ENCODE measurements around the gene DHH.
"Not testable (repeated sequence)": the region's sequence is repeated elsewhere in the genome, so short reads cannot be mapped to it uniquely, and the experiment has no call there.

Gene DHH

DNA sequence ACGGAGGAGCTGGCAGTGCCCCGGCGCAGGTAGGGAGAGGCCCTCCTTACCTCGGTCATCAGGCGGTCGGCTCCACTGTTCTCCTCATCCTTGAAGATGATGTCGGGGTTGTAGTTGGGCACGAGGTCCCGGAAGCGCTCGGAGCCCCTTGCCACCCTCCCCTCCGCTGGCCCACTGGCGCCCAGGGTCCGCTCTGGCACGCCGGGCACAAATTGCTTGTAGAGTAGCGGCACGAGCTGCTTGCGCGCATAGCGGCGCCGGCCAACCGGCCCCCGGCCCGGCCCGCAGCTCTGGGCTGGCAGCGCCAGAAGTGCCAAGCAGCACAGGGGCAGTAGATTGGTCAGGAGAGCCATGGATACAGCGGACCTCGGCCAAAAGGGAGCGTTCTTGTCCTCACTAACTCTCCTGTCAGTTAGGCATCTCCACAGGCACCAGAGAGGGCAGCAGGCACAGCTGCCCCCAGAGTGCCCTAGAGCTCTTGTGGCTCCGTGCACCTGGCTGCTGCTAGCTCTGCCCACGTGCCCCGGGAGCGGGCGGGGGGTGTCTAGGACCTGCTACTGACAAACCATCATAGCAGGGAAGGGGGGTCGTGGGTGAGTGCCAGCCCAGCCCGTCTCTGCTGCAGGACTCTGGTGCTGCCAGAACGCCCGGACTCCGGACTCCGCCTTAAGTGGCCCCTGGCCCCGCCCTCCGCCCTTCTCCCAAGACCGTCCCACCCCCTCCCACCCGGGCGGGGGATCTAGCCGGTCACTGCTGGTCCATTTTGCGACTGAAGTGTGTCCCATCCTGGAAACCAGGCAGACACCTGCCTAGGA, at the start of gene DHH:
DHH (minus strand) TSS at position 642 of the 815 bp plus-strand sequence; CDS start at position 353, 289 bp downstream.
- TF ChIP-seq Cebpa-rat (IDR thresholded peaks at IDR 0.05) = no peak
- Histone ChIP-seq H4K20me1 (peaks cover 95% of the 10 kb centered on the region), H3K27me3 (peaks cover 81% of the 10 kb centered on the region), H3K27ac (no peak within 1 kb of the TSS), H3K4me1 (peaks cover 47% of the 10 kb centered on the region), H3K4me3 (0 out of 2 replicates have a peak within 1 kb of the TSS, but pooled peaks have one; percentile 14), H3K9ac (no peak within 1 kb of the TSS), H3K36me3 (peaks cover 44% of the 10 kb centered on the region), H3K9me3 (no peaks in the 10 kb centered on the region), H3K4me2 (peak within 1 kb of the TSS; percentile 37)

DNA sequence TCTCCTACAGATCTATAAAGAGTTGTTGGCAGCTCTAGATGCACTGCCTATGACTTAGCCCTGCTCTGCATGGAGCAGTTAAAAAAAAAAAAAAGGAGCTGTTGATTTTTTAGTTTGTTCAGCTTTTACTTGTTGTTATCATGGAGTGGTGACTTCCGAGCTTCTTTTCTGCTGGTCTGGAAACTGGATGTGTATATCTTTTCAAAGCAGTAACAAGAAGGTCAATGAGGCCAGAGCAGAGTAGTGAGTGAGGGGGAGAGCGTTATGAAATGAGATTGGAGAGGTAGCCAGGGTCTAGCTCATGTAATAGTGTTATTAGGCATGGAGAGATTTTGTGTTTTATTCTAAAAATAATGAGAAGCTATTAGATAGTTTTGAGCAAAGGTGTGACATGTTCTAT, 49.8 kb upstream of the DHH start:
- Histone ChIP-seq H3K9me3 (no peaks in the 10 kb centered on the region), H3K36me3 (no peaks in the 10 kb centered on the region; the same call in 1 of the 2 replicates), H3K4me1 (no peaks in the 10 kb centered on the region), H3K4me3 (no peak overlapping the region), H4K20me1 (no peaks in the 10 kb centered on the region), H3K27me3 (no peaks in the 10 kb centered on the region), H3K9ac (no peak overlapping the region), H3K27ac (no peak overlapping the region), H3K4me2 (no peak overlapping the region)
- TF ChIP-seq Cebpa-rat (IDR thresholded peaks at IDR 0.05) = no peak

DNA sequence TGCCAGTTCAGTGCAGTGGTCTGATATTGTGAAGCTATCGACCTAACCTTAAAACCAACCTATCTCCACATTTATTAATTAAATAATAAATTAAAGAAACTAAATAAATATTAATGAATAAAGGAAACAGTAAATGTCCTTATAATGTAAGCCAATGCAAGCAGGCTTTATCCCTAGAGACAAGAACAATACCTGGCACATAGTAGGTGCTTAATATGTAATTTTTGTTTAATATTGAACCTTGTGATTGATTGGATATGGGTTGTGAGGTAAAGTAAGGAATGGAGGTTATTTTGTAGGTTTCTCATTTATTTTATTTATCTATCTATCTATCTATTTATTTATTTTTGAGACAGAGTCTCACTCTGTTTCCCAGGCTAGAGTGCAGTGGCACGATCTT, 44.4 kb upstream of the DHH start:
- no peaks in the 10 kb centered on the region for H4K20me1 ChIP-seq
- H3K36me3 ChIP-seq = no peaks in the 10 kb centered on the region; the same call in 1 of the 2 replicates
- H3K4me2 ChIP-seq = no peak overlapping the region
- no peak overlapping the region for H3K27ac ChIP-seq
- TF ChIP-seq Cebpa-rat (IDR thresholded peaks at IDR 0.05) = no peak
- H3K27me3 ChIP-seq = no peaks in the 10 kb centered on the region
- no peak overlapping the region for H3K9ac ChIP-seq
- H3K9me3 ChIP-seq = no peaks in the 10 kb centered on the region
- no peak overlapping the region for H3K4me3 ChIP-seq
- peaks cover 8% of the 10 kb centered on the region for H3K4me1 ChIP-seq

DNA sequence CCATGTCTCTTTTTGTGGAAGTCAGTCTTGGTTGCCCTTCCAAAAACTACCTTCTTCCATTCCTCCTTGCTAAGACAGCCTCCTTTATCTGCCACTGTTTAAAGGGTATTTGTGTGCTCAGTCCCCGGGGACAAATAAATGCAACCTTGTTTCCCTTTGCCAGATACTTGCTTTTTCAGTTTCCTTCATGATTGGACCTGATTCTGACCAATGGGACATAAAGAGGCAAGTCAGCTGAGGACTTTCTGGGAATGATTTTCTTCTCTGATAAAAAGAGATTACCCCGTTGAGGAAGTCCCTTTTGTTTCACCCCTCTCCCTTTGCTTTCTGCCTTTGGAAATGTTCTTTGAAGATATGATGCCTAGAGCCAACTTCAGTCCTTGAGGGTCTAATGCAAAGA, 44.0 kb upstream of the DHH start:
- Histone ChIP-seq H3K4me3 (no peak overlapping the region), H4K20me1 (no peaks in the 10 kb centered on the region), H3K4me1 (peaks cover 12% of the 10 kb centered on the region), H3K27me3 (no peaks in the 10 kb centered on the region), H3K9ac (no peak overlapping the region), H3K36me3 (no peaks in the 10 kb centered on the region; the same call in 1 of the 2 replicates), H3K4me2 (peak overlapping the region; percentile 23; the same call in 1 of the 2 replicates), H3K9me3 (no peaks in the 10 kb centered on the region), H3K27ac (no peak overlapping the region)
- TF ChIP-seq Cebpa-rat (IDR thresholded peaks at IDR 0.05) = no peak

DNA sequence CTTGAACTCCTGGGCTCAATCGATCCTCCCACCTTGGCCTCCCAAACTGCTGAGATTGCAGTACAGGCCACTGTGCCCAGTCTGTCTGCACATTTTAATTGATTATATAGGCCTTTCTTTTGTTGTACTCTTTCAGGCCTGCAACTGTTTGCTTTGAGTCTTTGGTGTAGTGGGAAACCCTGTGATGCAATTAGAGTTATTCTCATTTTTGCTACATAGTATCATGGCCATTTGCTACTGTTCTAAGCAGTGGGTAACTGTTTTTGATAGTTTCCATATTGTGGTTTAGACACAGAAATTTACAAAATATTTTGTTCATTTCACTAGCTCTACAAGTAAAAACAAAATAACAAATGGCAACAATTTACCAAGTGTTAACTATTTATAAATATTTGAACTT, 42.9 kb upstream of the DHH start:
- no peak overlapping the region for H3K4me3 ChIP-seq
- no peak overlapping the region for H3K9ac ChIP-seq
- H3K9me3 ChIP-seq = no peaks in the 10 kb centered on the region
- H3K4me1 ChIP-seq = peaks cover 23% of the 10 kb centered on the region
- H3K4me2 ChIP-seq = no peak overlapping the region
- TF ChIP-seq Cebpa-rat (IDR thresholded peaks at IDR 0.05) = no peak
- H3K27ac ChIP-seq = no peak overlapping the region
- no peaks in the 10 kb centered on the region; the same call in 1 of the 2 replicates for H3K36me3 ChIP-seq
- H4K20me1 ChIP-seq = no peaks in the 10 kb centered on the region
- H3K27me3 ChIP-seq = no peaks in the 10 kb centered on the region

DNA sequence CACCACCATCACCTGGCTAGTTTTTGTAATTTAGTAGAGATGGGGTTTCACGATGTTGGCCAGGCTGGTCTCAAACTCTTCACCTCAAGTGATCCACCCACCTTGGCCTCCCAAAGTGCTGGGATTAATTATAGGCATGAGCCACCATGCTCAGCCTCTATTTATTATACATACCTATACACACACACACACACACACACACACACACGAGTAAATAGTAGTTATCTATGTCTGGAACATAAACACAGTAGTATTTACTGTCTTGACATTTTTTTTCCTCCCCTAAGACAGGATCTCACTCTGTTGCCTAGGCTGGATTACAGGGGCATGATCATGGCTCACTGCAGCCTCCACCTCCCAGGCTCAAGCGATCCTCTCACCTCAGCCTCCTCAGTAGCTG, 42.4 kb upstream of the DHH start:
- H3K4me2 ChIP-seq, H4K20me1 ChIP-seq, H3K27ac ChIP-seq, H3K36me3 ChIP-seq, H3K4me3 ChIP-seq, H3K9me3 ChIP-seq, H3K9ac ChIP-seq, H3K27me3 ChIP-seq: not testable (repeated sequence)
- H3K4me1 ChIP-seq = peaks cover 28% of the 10 kb centered on the region

DNA sequence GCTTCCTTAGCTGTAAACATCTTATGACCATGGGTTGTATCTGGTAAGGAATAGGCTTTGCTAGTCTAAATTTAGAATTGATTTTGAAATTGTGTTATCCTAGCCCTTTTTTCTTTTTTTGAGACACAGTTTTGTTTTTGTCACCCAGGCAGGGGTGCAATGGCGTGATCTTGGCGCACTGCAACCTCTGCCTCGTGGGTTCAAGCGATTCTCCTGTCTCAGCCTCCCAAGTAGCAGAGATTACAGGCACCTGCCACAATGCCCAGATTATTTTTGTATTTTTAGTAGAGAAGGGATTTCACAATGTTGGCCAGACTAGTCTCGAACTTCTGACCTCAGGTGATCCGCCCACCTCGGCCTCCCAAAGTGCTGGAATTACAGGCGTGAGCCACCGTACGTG, 39.0 kb upstream of the DHH start:
- peak overlapping the region; percentile 96; the same call in 1 of the 2 replicates for H3K4me3 ChIP-seq
- peak overlapping the region; percentile 99; the same call in 1 of the 2 replicates for H3K27ac ChIP-seq
- TF ChIP-seq Cebpa-rat (IDR thresholded peaks at IDR 0.05) = peak; percentile 12; the same call in 1 of the 2 replicates
- H3K36me3 ChIP-seq = peaks cover 20% of the 10 kb centered on the region
- no peaks in the 10 kb centered on the region for H3K27me3 ChIP-seq
- H4K20me1 ChIP-seq = peaks cover 21% of the 10 kb centered on the region
- peak overlapping the region; percentile 92 for H3K4me2 ChIP-seq
- H3K4me1 ChIP-seq = peaks cover 43% of the 10 kb centered on the region
- H3K9ac ChIP-seq = peak overlapping the region; percentile 100; the same call in 1 of the 2 replicates
- no peaks in the 10 kb centered on the region for H3K9me3 ChIP-seq

DNA sequence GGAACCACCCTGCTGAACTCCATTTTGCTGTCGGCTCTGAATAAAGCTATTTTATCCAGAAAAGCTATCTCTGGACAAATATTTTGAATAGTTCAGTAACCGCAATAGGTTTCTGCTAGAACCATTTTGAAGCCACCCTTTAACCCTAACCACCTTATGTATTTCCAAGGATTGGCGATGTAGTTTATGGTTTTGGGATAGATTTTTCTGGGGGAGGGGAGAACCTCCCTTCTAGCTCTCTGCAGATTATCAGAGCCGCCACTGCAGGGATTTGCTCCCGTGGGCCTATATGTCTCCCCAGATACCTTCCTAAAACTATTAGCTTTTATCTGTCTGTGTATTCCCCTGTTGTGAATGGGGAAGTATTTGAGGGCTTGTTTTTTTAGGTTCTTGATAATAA, 38.4 kb upstream of the DHH start:
- Histone ChIP-seq H3K36me3 (peaks cover 22% of the 10 kb centered on the region), H3K4me2 (peak overlapping the region; percentile 92), H3K4me3 (peak overlapping the region; percentile 96), H3K4me1 (peaks cover 38% of the 10 kb centered on the region), H3K9ac (peak overlapping the region; percentile 100), H3K27ac (peak overlapping the region; percentile 99; the same call in 1 of the 2 replicates), H3K27me3 (no peaks in the 10 kb centered on the region), H3K9me3 (no peaks in the 10 kb centered on the region), H4K20me1 (peaks cover 22% of the 10 kb centered on the region)
- no peak for TF ChIP-seq Cebpa-rat (IDR thresholded peaks at IDR 0.05)

DNA sequence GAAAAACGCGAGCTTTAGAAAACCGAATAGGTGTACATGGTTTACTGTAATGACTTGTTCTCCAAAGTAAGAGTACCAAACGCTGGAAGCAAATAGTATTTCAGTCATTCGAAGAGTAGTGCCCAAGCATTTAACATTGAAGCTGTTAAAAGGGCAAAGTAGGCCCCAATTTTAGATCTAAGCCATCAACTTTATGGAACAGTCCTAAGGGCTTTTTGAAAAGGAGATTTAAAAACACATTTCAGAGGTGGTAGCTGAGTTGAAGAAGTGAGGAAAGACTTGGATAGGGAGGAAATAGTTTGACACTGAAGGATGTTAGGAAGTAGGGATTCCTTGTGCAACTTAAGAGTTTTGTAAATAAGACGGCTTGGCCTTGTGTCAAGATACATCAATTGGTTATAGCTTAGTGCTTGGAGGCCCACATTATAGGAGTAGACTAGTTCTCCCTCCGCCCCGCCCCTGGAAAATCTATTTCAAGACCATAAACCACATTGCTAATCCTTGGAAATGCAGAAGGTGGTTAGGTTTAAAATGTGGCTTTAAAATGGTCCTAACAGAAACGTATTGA, 37.4 kb upstream of the DHH start:
- Histone ChIP-seq H3K27me3 (no peaks in the 10 kb centered on the region), H3K4me1 (peaks cover 38% of the 10 kb centered on the region), H3K9me3 (no peaks in the 10 kb centered on the region), H3K4me3 (peak overlapping the region; percentile 96), H3K9ac (peak overlapping the region; percentile 100), H3K27ac (peak overlapping the region; percentile 99), H3K4me2 (peak overlapping the region; percentile 92), H4K20me1 (peaks cover 33% of the 10 kb centered on the region), H3K36me3 (peaks cover 33% of the 10 kb centered on the region)
- no peak for TF ChIP-seq Cebpa-rat (IDR thresholded peaks at IDR 0.05)
